Epithelial cell of proximal tubule (primary cell): Measurements from ENCODE around the gene MPDZ. TPM values are rescaled to one million over a fixed set of nuclear protein-coding genes. Genes with fewer than 3 reads are reported as not detected.

Source experiments
- DNase-seq: peaks from one replicate; pipeline ENCODE4 v3.0.0-alpha.2; 2011; ENCODE audit warnings: low read depth
- H3K4me3 ChIP-seq: 2 replicates; pipeline ENCODE4 v1.5.1; 2011; ENCODE audit warnings: low read depth, mild to moderate bottlenecking, low read length
- CTCF ChIP-seq: conservative IDR thresholded peaks from 2 replicates; pipeline ENCODE4 v1.5.1; 2012; ENCODE audit warnings: low read depth, mild to moderate bottlenecking, low read length
- total RNA-seq: library from RNA; depleted of rRNA; stranded (reverse); fragments of >200 nt; gene quantifications from 2 replicates; pipeline ENCODE4 v1.2.3, GENCODE V29; 2015

The MPDZ gene
- total RNA-seq, 1 donor from 2014 or later: 18.4 TPM

- DNase-seq: no peak
- TF ChIP-seq CTCF: no peak
Measured at GRCh38 chr9:13095056-13095455, 184.4 kb downstream of the MPDZ start.

GRCh38 chr9:13090628-13091027, 188.9 kb downstream of the MPDZ start:
- H3K4me3 ChIP-seq: no peak overlapping the region
- no peak for DNase-seq
- no peak for TF ChIP-seq CTCF

More at GRCh38 chr9:13095056-13095455, 184.4 kb downstream of the MPDZ start:
- H3K4me3 ChIP-seq: no peak overlapping the region

GRCh38 chr9:13089666-13090065, 189.8 kb downstream of the MPDZ start:
- TF ChIP-seq CTCF: no peak
- no peak for DNase-seq

GRCh38 chr9:13088720-13089427, 190.6 kb downstream of the MPDZ start:
- peak overlapping the region; percentile 13 for H3K4me3 ChIP-seq

More at GRCh38 chr9:13089666-13090065, 189.8 kb downstream of the MPDZ start:
- no peak overlapping the region for H3K4me3 ChIP-seq

GRCh38 chr9:13083963-13084528, 195.4 kb downstream of the MPDZ start:
- no peak overlapping the region for H3K4me3 ChIP-seq
- no peak for TF ChIP-seq CTCF
- DNase-seq: no peak

More at GRCh38 chr9:13088720-13089427, 190.6 kb downstream of the MPDZ start:
- DNase-seq: peak; percentile 12
- TF ChIP-seq CTCF: peak; percentile 68

GRCh38 chr9:13083366-13083765, 196.1 kb downstream of the MPDZ start:
- H3K4me3 ChIP-seq: no peak overlapping the region
- no peak for DNase-seq
- no peak for TF ChIP-seq CTCF

- H3K4me3 ChIP-seq: no peak overlapping the region
- no peak for DNase-seq
- no peak for TF ChIP-seq CTCF
Measured at GRCh38 chr9:13082796-13083195, 196.7 kb downstream of the MPDZ start.
